GM12891 (cell line): ENCODE data around the gene TMEM39A.

Experiments
- POLR2A ChIP-seq: IDR thresholded peaks from 2 replicates; pipeline ENCODE4 v1.6.1; 2011; ENCODE audit warnings: low read depth, low read length, control low read depth
- POLR2AphosphoS5 ChIP-seq: IDR thresholded peaks from 2 replicates; pipeline ENCODE4 v1.6.1; 2011; ENCODE audit warnings: low read depth, low read length, control low read depth
- POU2F2 ChIP-seq: IDR thresholded peaks from 2 replicates; pipeline ENCODE4 v1.6.1; 2011; ENCODE audit warnings: low read depth, mild to moderate bottlenecking, control low read depth, low read length, moderate library complexity
- SPI1 ChIP-seq: IDR thresholded peaks from 2 replicates; pipeline ENCODE4 v1.6.1; 2011; ENCODE audit warnings: low read depth, low read length, control low read depth
- TAF1 ChIP-seq: IDR thresholded peaks from 2 replicates; pipeline ENCODE4 v1.6.1; 2011; ENCODE audit warnings: low read depth, low read length, control low read depth

DNA sequence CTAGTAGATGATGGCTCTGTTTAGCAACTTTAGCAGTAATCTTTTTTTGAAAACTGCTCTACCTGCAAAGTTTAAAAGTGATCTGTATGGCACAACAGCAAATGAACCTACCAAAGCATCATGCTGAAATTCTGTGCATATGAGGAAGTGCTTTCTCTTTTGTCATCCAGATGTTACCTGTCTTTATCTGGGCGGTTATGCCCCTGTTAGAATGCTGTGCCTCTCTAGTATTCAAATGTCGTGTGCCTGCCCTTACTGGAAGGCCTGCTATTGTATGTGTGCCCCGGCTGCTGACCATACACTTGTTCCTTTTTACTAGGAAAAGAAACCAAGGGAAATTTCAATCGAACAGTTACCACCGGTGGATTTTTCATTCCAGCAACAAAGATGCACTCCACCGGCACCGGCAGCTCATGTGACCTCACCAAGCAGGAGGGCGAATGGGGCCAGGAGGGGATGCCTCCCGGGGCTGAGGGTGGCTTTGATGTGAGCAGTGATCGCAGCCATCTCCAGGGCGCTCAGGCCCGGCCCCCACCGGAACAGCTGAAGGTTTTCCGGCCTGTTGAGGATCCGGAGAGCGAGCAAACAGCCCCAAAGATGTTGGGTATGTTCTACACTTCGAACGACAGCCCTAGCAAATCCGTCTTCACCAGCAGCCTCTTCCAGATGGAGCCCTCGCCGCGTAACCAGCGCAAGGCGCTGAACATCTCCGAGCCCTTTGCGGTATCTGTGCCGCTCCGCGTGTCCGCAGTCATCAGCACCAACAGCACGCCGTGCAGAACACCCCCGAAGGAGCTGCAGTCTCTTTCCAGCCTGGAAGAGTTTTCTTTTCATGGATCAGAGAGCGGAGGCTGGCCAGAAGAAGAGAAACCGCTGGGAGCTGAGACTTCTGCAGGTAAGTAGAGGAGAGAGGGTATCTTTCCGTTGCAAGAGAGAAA, 61.6 kb downstream of the TMEM39A start:
- TF ChIP-seq POU2F2 (no peak), TAF1 (no peak), POLR2AphosphoS5 (no peak), POLR2A (no peak), SPI1 (peak; percentile 92)
